Skin epidermis (tissue), 12 donors: Measurements from ENCODE around the gene TPPP3.
A peak's percentile ranks its signal among the peaks of the same experiment; 100 is the strongest.
"Not testable (repeated sequence)": the region's sequence is repeated elsewhere in the genome, so short reads cannot be mapped to it uniquely, and the experiment has no call there.

ENCODE experiments used
- H3K27ac ChIP-seq, 21 experiments: fragments of 200-600 bp; sonication (generic) in 11 of 21; one replicate each; pipeline ENCODE4 v1.5.0; 2020; ENCODE audit warnings: mild to moderate bottlenecking in 3 of 21, inconsistent platforms in 2 of 21, moderate library complexity in 2 of 21
- H3K4me3 ChIP-seq, 7 experiments: fragments of 200-600 bp; sonication (generic) in 2 of 7; one replicate each; pipeline ENCODE4 v1.5.0; 2020; ENCODE audit warnings: inconsistent platforms in 2 of 7, mild to moderate bottlenecking in 2 of 7, moderate library complexity in 1 of 7

The TPPP3 gene

DNA sequence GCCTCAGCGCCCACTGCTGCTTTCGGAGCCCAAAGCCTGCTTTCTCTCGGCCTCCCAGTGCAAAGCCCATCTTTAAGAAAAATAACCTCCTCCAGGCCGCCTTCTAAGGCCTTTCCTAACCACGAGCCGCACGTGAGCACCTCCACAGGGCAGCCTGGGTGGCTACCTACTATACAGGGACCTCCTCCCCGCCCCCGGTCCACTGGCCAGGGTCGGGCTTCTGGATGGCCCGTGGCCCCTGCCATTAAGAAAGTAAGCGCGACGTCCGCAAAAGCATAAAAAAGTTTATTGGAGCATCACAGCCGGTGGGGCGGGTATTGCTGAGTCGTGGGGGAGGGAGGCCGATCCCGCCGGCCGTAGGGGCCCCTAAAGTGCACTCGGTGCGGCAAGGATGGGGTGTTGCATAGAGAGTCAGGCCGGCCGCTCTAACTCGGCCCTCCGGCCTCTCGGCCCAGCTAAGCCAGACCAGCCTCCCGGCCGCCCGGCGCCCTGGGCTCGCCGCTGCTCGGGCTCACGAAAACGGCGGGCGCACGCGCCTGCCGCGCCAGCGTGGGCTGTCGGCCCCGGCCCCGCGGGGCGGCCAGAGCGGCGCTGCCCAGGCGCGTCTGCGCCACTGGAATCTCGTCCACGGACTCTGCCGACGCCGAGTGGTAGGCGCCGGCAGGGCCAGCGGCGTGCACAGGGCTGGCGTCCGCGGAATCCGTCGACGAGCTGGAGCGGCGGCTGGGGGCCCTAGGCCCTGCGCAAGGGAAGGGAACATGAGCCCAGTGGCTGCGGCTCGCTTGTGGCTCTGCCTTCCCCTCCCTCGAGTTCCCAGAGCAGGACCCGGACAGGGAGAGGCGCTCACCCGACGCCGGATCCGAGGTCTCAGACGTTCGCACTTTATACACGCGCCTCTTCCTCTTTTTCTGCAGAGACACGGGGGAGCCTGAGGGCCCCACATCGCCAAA, 1.1 kb upstream of the TPPP3 start:
- Histone ChIP-seq H3K4me3 (peak overlapping the region in 2 of 7 experiments; percentile 26 to 44), H3K27ac (peak overlapping the region in 18 of 21 experiments; percentile 6 to 89 (median 64))

DNA sequence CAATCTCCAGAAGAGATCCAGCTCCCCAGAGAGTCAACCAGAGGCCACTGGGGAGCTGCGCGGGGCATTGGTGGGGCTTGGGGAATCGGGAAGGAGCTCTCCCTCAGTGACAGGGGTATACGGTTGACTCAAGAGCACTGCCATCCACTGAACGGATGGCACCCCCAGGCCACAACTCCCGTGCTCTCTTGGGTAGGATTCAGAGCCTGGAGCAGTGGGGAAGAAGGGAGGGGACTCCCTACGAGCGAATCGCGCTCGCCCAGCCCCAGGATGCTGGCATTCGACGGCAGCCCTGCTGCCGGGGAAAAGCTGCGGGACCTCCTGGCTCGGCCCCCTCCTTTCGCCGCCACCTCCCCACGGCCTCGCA, 473 bp upstream of the TPPP3 start:
- Histone ChIP-seq H3K4me3 (peak overlapping the region in 5 of 7 experiments; percentile 11 to 44 (median 26)), H3K27ac (peak overlapping the region in 17 of 21 experiments; percentile 14 to 88 (median 65))

DNA sequence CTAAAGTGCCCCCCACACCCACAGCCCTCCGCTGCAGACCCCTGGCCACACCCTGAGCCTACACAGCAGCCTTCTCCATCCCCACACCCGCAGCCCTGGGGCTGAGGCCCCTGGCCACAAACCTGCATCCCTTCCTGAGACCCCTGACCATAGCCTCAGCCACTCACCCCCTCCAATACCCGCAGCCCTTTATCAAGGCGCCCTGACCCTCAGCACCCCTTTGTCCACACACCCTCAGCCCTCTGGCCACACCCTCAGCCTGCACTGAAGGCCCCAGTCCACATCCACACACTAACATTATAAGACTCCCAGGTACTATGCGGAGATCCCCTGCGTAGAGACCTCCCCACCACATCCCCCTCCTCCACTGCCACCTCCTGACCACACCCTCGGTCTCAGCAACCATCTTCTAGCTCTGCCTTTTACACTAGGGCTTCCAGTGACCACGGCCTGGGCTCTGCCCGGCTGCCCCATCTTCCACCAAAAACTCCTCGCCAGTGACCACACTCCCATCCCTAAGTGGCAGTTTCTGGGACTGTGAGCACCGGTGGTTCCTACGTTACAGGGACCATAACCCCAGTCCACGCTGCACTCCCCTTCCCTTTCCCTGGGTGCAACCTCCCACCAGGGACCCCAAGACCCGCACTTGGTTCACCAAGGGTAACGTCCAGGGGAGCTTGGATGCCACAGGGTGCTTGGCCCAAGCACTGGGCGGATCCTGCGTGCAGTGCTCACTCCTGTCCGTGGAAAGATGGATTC, 818 bp downstream of the TPPP3 start:
- H3K27ac ChIP-seq = peak overlapping the region in 15 of 21 experiments; percentile 4 to 88 (median 65)
- H3K4me3 ChIP-seq = peak overlapping the region in 6 of 7 experiments; percentile 11 to 44 (median 27)

DNA sequence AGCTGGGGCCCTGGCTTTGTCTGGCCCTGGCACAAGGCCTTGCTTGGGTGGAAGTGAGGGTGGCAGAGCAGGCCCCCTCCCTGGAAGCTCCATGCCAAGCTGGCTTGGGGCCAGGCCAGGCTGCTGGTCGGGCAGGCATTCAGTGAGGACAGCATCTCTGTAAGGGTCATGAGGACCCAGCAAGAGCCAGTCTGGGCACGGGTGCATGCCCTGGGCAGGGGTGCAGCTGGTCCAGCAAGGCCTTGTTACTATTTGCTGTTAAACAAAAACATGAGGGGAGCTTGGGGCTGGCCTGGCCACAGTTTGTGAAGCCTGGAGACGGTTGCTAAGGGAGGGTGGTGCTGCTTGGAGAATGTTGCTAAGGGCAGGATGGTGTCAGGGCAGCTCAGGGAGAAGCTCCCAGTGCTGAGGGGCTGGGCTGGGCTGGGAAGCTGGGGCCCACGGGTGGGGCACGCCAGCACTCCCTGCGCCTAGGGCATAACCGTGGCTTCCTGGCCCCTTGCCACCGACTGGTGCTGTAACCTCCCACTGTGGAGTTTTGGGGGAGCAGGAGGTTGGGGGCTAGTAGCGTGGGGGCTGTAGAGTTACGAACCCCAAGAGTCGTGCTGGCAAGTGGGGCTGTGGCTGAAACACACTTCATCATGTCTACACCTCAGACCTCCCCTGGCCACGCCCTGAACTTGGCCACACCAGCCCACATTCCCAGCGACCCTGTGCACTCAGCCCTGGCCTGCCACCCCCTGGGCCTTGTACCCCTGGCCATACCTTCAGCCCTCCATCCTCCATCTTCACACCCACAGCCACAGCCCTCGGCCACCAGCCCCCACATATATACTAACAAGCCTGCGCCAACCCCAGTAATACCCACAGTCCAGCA, 1.6 kb downstream of the TPPP3 start:
- H3K4me3 ChIP-seq = peak overlapping the region in 2 of 7 experiments; percentile 28 to 44
- peak overlapping the region in 11 of 21 experiments; percentile 1 to 88 (median 64) for H3K27ac ChIP-seq

DNA sequence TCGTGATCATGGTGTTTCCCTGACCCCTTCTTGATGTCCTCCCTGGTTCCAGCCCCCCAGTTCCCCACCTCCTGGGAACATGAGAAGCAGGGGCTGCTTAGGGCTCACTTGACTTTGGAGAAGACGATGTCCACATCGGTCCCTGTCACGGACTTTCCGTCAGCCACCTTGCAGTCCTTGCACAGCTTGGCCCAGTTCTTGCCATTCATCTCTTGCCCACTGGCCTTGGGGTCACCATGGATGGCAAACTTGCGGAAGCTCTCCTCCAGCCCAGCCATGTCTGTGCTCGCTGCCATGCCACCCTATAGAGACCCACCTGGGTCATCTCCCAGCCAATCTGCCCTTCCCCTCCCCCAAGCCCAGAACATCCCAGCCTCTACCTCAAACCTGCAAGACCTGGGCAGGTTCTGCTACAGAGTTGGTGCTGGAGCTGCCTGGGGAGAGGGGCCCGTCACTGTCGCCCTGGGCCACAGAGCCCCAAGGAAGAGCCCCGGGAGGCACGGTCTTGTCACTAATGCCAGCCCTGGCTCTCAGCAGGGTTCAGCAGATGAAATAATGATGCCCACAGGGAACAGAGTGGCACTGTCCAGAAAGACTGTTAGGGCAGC, 2.4 kb downstream of the TPPP3 start:
- no peak overlapping the region for H3K4me3 ChIP-seq
- peak overlapping the region in 3 of 21 experiments; percentile 37 to 88 (median 51) for H3K27ac ChIP-seq

DNA sequence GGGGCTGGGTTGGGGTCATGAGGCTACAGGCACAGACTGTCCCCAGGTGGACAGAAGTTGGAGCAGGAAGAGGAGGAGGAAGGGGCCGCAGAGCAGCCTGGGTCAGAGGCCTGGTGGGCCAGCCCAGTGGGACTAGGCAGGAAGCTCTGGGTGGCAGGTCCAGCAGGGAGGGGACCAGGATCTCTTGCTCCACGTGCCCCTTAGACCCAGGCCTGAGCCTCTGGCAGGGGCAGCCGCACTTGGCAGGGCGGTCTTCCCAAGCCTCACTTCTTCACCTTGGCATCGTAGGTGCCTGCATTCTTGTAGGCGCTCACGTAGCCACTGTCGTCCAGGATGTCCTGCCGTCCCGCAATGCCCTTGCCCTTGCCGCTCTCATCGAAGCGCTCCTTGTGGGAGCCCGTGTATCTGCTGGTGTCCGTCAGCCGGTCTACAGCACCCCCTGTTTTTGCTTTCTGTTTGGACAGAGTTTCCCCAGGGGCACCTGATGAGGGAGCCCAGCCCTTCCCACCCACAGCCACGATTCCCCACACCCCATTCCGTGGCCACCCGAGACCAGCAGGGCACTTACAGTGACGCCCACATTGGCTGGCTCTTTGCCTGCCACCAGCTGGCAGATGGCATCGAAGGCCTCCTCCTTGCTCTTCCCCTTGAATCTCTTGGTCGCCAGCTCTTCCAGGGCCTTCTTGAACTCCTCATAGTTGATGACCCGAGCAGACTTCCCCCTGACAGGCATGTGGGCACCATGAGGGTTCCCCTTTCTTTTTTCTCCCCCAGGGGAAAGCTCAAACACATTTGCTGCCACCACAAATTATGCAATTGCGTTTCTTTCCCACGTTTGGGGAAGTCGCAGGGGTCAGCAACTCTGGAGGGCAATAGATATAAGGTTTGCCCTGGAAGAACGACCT, 3.1 kb downstream of the TPPP3 start:
- Histone ChIP-seq H3K4me3 (no peak overlapping the region), H3K27ac (no peak overlapping the region)

DNA sequence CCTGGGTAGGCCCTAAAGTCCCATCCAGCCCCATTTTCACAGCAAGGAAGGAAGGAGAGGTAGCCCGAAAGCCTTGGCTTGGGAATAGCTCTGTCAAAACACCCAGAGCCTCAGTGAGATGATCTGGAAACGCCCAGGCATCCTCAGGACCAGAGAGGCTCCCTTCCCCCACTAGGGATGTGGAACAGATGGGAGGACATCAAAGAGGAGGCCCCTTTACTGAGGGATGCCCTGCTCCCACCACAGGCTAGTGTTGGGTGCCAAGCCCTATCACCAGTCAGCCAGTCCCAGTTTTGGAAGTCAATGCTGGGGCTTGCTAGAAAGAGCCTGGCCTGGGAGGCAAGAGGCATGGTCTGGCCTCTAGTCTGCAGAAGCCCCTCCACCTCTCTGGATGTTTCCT, 4.7 kb downstream of the TPPP3 start:
- Histone ChIP-seq H3K27ac (peak overlapping the region in 1 of 21 experiments; percentile 21), H3K4me3 (no peak overlapping the region)

DNA sequence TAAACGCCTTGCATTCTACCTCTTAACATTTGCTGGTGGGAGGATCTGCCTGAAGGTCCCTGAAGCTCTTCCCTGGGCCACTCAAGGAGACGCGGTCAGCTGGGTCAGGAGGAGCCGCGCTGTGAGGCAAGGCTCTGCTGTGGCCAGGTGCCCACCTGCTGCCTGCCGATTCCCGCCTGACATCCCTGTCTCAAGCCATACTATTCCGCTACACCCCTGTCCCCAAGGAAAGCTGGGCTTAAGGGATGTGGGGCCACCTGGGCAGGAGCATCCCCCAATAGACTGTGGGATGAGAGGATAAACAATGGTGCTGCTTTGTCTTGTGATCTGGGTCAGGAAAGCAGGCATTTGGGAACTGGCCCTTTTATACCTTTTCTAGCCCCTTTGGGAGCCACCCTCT, 5.1 kb downstream of the TPPP3 start:
- Histone ChIP-seq H3K4me3 (no peak overlapping the region), H3K27ac (peak overlapping the region in 1 of 21 experiments; percentile 21)

DNA sequence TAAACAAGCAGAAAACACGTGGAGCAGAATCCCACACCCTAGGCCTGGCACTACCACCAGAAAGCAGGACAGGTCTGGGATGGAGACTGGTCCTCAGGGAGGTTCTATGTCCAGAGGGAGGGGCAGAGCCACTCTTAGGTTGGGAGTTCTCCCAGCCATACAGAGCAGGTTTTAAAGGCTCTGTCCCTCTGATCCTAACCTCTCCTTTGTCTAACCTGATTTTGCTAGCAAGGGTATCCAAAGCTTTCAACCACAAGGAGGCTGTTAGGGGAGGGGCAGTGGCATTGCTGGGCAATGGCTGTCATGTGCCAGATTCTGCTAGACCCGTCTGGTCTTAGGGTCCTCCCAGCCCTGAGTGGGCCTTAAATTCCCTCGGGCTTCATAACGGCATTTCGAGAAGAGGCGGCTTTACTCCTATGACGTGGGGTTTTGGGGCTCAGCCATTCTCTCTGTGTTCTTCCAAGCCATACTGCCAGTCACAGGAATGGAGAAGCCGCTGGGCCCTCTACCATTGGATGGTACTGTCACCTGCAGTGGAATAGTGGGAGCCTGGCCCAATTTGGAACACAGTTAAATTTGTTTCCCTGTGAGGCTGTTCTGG, 5.7 kb downstream of the TPPP3 start:
- Histone ChIP-seq H3K4me3 (no peak overlapping the region), H3K27ac (no peak overlapping the region)

DNA sequence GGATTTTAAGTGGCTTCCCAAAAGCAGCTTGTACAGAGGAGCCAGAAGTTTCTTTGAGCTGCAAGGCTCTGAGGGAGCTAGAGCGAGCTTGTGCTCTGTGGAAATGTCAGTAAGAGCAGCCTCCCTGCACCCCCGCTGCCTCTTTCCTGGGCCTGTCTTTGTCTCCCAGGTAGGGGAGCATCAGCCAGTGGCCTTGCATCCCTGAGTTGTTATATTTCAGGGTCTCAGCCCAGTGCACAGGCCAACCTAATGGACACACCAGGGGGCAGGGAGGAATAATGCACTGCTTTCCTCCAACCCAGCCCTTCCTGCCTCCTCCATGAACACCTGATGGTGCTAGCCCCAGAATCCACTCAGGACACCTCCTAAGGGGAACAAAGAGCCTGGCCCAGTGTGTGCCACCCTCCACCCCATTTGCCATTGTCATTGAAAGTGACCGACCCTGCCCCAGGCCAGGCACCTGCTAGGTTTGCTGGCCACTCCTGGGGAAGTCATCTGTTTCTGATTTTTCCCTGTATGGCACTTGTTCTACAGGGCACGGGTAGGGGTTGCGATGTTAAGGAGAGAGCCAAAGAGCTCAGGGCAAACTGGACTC, 6.3 kb downstream of the TPPP3 start:
- H3K27ac ChIP-seq = no peak overlapping the region
- no peak overlapping the region for H3K4me3 ChIP-seq

DNA sequence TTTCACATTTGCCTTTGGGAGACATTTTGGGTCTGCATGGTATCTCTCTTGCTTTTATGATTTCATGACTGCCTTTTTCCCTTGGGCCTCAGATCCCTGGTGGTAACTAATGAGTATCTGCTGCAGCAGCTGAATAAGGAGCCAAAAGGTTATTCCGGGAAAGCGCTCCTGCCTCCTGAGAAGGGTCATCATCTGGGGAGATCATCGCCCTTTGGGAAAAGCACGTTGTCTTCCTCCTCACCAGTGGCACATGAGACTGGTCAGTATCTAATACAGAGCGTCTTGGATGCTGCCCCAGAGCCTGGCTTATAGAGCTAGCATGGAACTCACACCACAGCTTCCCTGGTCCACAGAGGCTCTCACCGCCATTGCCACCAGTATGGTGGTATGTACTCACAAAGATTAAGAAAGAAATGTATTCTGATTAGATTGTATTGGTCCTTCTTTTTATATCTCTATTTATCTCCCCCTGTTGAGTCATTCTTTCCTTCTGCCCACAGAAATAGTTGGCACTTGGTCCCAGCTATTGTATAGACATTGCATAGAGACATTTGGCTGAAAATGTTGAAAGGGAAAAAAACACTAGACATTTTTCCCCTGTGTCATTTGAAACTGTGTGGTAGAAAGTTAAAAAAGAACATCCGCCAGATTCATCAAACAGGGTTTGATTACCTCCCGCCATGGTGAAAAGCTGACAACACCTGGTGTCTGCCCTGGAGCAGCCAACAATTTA, 8.4 kb downstream of the TPPP3 start:
- Histone ChIP-seq H3K4me3 (no peak overlapping the region), H3K27ac (no peak overlapping the region)

DNA sequence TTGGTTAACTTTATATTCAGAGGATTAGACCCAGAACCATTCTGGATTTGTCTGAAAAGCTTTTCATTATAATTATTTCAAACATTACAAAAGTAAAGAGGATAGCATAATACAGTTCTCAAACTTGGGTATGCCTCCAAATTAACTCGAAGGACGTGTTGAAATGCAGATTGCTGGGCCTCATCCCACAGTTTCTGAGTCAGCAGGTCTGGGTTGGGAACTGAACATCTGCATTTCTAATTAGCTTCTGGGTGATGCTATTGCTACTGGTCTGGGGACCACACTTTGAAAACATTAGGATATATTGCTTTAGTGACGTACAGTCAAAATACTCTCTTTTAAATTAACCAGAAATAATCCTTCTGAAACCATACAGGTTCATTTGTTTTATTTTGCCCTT, 10.0 kb downstream of the TPPP3 start:
- Histone ChIP-seq H3K4me3 (no peak overlapping the region), H3K27ac (no peak overlapping the region)

DNA sequence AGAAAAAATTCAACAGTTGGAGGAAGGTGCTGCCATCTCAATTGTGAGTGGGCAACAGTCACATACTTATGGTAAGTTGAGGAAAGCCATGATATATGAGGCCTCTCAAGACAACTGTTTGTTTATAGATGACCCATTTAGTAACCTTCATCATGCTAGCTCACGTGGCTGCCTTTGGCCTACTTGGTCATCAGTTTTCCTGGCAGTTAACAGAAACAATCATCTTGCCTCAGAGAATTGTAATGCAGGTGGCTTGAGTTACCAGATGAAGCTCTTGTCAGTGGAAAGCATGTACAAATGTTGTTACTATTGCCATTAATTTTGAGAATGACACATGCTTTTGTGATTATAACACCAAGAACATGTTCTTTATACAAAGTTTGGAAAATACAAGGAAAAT, 14.7 kb downstream of the TPPP3 start:
- Histone ChIP-seq H3K4me3 (no peak overlapping the region), H3K27ac (no peak overlapping the region)

DNA sequence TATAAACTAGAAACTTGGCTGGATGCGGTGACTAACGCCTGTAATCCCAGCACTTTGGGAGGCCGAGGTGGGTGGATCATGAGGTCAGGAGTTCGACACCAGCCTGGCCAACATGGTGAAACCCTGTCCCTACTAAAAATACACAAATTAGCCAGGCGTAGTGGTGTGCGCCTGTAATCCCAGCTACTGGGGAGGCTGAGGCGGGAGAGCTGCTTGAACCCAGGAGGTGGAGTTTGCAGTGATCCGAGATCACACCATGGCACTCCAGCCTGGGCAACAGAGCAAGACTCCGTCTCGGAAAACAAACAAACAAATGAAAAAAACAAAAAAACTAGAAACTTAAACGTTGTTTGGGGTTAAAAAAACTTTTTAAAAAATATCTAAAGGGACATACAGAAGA, 17.3 kb downstream of the TPPP3 start:
- H3K27ac ChIP-seq, H3K4me3 ChIP-seq: not testable (repeated sequence)

DNA sequence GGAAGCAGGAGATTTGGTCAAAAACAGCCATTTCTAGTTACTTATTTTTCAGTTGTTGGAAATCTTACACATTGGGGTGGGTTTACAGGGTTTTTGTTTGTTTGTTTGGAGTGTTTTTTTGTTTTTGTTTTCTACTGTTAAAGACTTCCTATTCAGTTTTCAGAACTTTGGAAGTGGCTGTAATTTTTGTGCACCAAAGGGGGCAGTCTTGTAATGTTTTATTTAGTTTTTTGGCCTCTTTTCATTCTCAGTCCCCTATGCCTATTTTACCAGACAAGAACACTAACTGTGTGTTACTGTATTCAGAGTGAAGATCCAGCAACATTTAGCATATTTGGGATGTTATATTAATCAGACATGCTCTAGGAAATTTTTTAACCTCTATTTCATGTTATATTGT, 20.6 kb downstream of the TPPP3 start:
- no peak overlapping the region for H3K27ac ChIP-seq

DNA sequence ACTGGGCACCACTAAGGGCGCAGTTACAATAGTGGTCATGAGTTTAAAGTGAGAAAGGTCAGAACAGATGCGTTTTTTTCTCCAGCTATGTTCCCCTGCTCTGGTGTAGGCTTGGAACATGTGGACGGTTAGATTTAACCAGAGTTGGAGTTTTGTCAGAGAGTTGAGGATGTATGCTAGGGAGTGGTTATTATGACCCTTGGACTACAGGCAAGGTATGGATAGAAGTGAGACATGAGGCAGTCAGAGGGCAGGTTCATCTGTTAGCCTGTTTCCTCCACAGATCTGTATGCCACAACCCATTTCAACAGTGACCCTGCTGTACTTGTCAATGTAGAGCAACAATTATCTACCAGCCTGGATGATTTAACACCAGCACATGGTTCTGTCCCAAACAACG, 22.6 kb downstream of the TPPP3 start:
- Histone ChIP-seq H3K27ac (no peak overlapping the region), H3K4me3 (no peak overlapping the region)

More for the DNA sequence above, 20.6 kb downstream of the TPPP3 start:
- H3K4me3 ChIP-seq = no peak overlapping the region
